Adipose tissue (tissue), 3 donors: Measurements from ENCODE around the gene THG1L. TPM values are rescaled to one million over a fixed set of nuclear protein-coding genes. Genes with fewer than 3 reads are reported as not detected.

Source experiments
- polyA plus RNA-seq, 3 donors: library from polyadenylated mRNA; stranded (reverse); fragments of 200-250 nt; gene quantifications; one replicate each; pipeline ENCODE4 v1.2.3, GENCODE V29; 2013
- donor health status: healthy with polysubstance abuse.
- donor health status: Bipolar disorder and iron deficiency.
- donor health status: healthy.

The THG1L gene
- polyA plus RNA-seq, 3 donors = 9.0 to 13.5 (median 11.7) TPM

Other genes with a start within 250 kb of the THG1L start
- 1 to 10 TPM in 2 of 3 donors, under 1 TPM in 1; 0.60 to 4.9 (median 2.5) TPM for gene ADAM19, start 155.6 kb upstream of the THG1L start, polyA plus RNA-seq
- under 1 TPM in 2 of 3 donors, not detected in 1; 0.03 to 0.07 TPM for gene SOX30, start 79.0 kb upstream of the THG1L start, polyA plus RNA-seq
- not detected for gene C5orf52, start 59.9 kb upstream of the THG1L start, polyA plus RNA-seq
- 1 to 10 TPM in 1 of 3 donors, under 1 TPM in 2; 0.82 to 1.4 (median 0.90) TPM for gene LSM11, start 12.3 kb downstream of the THG1L start, polyA plus RNA-seq
- 10 to 100 TPM; 29.6 to 41.2 (median 29.7) TPM for gene CLINT1, start 127.7 kb downstream of the THG1L start, polyA plus RNA-seq